Endothelial cell of umbilical vein (primary cell): Measurements from ENCODE around the gene C1orf167.

Experiments used
- GATA2 ChIP-seq: IDR thresholded peaks from 2 replicates; pipeline ENCODE4 v1.7.0; 2011; ENCODE audit warnings: low read depth, mild to moderate bottlenecking, moderate library complexity, mixed read lengths, low read length; ENCODE audit not compliant: insufficient read length, insufficient read depth
- POLR2A ChIP-seq: IDR thresholded peaks from 2 replicates; pipeline ENCODE4 v1.6.1; 2012; ENCODE audit warnings: low read depth, mild to moderate bottlenecking, control low read depth, low read length
- TF ChIP-seq, protein P1 (sequence below), 2 donors: IDR thresholded peaks; 1 replicate in 1 of 2; 2 replicates in 1 of 2; pipeline ENCODE4 v1.5.1; 2011; ENCODE audit warnings: low read length in 2 of 2, mild to moderate bottlenecking in 2 of 2, moderate library complexity in 2 of 2, control low read depth in 1 of 2, inconsistent platforms in 1 of 2, low read depth in 1 of 2; ENCODE audit not compliant: insufficient read depth in 1 of 2; ENCODE audit errors: extremely low read depth in 1 of 2

GRCh38 chr1:11792106-11792505, 30.1 kb downstream of the C1orf167 start:
- TF ChIP-seq GATA2, result no peak
- TF ChIP-seq, protein P1, sequence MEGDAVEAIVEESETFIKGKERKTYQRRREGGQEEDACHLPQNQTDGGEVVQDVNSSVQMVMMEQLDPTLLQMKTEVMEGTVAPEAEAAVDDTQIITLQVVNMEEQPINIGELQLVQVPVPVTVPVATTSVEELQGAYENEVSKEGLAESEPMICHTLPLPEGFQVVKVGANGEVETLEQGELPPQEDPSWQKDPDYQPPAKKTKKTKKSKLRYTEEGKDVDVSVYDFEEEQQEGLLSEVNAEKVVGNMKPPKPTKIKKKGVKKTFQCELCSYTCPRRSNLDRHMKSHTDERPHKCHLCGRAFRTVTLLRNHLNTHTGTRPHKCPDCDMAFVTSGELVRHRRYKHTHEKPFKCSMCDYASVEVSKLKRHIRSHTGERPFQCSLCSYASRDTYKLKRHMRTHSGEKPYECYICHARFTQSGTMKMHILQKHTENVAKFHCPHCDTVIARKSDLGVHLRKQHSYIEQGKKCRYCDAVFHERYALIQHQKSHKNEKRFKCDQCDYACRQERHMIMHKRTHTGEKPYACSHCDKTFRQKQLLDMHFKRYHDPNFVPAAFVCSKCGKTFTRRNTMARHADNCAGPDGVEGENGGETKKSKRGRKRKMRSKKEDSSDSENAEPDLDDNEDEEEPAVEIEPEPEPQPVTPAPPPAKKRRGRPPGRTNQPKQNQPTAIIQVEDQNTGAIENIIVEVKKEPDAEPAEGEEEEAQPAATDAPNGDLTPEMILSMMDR (IDR thresholded peaks at IDR 0.05; ENCODE audit: extremely low read depth in 1 of 2, insufficient read depth in 1 of 2, low read depth in 1 of 2, low read length in 2 of 2), result no peak
- no peak for TF ChIP-seq POLR2A
